HL-60/S4 treated with phorbol 12-myristate 13-acetate at 8.2 ng/mL for 4 days and 3 days (cell line): ENCODE results near the gene NNMT.
"Not testable (repeated sequence)": the region's sequence is repeated elsewhere in the genome, so short reads cannot be mapped to it uniquely, and the experiment has no call there.

Experiments
- in situ Hi-C: fragments of 300-500 bp; cut with MboI; formaldehyde crosslinking; loops from 2 replicates; pipeline ENCODE4 v1.15.0; 2022; ENCODE audit warnings: low sequenced_read_pairs

Gene NNMT

DNA sequence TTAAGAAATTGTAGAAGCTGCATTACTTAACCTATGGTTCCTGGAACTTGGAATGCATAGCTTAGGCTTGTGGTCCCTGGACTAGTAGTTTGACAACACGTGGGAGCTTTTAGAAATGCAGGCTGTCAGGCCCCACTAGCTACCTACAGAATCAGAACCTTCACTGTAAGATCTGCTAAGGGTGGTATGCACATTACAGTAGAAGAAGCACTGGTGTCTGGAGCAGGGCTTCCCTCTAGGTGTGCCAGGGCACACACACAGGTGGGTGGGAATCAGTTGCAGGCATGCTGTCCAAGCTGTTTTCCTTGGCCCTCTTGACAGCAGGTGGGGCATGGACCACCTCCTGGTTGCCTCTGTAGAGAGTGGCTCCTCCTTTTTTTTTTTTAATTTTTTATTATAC, 8.8 kb downstream of the NNMT start:
- in situ Hi-C loops: no loop called here

DNA sequence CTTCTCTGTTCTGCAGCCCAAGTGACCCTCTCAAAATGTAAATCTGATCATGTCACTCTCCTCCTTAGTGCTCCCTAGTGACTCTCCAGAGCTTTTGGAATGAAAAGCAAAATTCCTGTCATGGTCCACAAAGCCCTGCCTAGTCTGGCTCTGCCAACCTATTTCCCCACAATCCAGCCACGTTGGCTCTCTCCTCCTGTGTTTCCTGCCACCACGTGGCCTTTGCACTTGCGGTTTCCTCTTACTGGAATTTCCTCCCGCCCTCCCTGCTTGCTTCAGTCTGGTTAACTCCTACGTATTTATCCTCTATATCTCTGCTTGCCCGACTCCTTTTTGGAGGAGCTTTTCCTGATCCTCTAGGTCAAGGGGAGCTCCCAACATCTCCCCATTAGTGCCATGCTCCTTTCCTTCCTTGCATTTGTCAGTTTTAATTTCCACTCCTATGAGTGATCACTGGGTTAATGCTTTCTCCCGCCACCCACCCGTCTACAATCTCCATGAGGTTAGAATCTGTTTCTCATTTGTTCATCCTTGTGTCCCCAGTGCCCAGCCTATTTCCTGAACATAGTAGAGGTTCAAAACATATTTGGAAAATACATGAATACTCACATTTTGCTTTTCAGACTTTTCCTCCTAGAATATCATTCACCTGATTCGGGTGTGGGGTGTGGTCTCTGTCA, 11.5 kb downstream of the NNMT start:
- in situ Hi-C loops: no loop called here

DNA sequence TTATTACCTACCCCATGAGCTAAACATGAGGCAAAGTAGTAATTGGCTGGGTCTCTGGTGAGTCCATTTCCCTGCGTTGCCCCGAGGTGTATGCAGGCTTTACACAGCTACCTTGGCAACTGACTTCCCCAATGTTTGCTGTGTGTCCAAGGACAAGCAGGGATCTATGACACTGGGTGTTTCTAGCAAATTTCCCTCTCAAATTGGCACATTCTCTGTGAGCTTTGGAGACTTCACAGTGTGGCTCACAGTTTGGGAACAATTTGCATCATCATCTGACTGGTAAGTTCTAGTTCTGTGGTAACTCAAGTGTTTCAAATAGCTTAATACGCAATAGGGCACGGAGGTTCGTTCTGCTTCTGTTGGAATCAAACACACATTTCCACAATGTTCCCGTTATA, 12.5 kb downstream of the NNMT start:
- in situ Hi-C loops: no loop called here

DNA sequence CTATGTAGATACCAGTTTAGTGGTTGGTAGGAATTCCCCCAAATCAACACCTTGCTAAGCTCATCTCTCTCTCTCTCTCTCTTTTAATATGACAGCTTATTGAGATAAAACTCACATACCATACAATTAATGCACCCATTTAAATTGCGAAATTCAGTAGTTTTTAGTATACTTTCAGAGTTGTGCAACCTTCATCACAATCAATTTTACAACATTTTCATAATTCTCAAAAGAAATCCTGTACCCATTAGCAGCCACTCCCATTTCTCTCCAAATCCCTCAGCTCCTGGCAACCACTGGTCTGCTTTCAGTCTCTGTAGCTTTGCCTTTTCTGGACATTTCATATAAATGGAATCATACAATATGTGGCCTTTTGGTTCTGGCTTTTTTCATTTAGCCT, 13.3 kb downstream of the NNMT start:
- in situ Hi-C loops: no loop called here

DNA sequence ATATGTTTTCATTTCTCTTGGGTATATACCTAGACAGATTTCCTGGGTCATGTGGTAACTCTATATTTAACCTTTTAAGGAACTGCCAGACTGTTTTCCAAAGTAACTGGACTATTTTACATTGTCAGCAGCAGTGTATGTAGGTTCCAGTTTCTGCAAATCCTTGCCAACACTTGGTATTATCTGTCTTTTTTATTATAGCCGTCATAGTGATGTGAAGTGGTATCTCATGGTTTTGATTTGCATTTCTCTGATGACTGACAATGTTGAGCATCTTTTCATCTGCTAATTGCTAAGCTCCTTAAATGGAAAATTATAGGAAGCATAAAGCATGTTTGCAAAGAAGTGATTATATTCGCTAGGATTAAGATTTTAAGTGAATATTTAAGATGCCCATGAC, 13.9 kb downstream of the NNMT start:
- in situ Hi-C loops: no loop called here

DNA sequence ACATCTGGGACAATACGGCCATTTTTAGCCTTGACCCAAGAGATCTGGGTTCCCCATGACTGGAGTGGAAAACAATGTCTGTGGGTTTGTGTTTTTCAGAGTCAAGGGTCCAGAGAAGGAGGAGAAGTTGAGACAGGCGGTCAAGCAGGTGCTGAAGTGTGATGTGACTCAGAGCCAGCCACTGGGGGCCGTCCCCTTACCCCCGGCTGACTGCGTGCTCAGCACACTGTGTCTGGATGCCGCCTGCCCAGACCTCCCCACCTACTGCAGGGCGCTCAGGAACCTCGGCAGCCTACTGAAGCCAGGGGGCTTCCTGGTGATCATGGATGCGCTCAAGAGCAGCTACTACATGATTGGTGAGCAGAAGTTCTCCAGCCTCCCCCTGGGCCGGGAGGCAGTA, 15.7 kb downstream of the NNMT start:
- in situ Hi-C loops: no loop called here

DNA sequence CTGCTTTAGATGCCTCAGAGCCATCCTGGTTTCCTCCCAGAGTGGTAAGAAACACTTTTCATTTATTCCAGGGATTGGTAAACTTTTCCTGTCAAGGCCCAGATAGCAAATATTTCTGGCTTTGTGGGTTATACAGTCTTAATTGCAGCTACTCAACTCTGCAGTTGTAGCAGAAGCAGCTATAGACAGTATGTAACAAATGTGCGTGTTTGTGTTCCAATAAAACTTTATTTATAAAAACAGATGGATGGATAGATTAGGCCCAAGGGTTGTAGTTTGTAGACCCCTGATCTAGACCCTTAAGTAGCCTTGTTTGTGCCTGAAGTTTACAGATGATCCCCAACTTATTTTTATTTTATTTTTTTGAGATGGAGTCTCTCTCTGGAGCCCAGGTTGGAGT, 17.9 kb downstream of the NNMT start:
- in situ Hi-C loops: no loop called here

DNA sequence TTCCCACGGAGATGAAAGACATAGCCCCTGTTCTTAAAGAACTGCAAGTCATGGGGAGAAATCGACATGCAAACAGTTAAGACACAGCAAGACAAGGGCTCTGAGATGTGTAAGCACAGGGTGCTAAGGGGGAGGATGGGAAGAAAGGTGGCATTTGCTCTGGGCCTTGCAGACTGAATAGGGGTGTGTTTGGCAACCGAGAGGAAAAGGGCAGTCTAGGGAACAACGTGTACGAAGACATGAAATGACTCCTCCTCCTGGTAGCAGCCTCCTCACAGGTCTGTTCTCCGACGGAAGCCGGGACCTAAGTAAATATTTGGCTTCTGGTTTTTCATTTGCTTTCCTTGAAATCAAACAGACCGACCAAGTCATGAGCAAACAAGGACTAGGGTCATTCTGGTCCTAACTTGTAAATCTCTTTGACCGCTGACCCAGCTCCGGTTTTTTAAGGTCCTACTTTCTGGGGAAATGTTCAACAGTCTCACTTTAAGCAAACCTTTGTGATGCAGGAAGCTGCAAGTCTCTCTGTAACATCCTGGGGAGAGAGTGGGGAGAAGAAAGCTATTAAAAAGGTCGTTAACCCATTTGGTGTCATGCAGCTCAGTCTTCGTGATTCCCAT, 19.7 kb downstream of the NNMT start:
- in situ Hi-C loops: no loop called here

DNA sequence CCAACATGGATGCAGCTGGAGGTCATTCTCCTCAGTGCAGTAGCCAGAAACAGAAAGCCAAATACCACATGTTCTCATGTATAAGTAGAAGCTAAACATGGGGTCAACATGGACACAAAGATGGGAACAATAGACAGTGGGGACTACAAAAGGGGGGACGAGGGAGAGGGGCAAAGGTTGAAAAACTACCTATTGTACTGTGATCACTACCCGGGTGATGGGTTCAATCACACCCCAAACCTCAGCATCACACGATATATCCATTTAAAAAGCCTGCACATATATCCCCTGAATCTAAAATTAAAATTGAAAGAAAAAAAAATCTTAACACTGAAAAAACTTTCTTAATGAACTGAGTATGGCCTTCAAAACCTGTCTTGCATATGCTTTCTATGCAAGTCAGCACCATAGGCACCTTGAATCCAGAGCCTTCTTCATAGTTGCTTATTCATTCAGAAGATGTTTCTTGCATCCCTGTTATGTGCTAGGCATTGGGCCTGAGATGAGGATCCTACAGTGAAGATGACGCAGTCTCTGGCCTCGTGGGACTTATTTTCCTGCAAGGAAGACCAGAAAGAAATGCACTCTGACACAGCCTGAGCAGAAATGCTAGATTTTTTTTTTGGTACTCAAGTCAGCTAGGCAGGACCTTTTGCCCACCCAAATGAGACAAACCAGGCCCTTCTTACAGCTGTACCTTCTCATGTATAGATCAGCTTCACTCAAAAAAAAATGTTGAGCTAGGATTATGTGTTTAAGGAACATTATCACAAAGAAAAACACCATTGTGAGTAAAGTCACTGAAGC, 21.0 kb downstream of the NNMT start:
- in situ Hi-C loops: no loop called here

DNA sequence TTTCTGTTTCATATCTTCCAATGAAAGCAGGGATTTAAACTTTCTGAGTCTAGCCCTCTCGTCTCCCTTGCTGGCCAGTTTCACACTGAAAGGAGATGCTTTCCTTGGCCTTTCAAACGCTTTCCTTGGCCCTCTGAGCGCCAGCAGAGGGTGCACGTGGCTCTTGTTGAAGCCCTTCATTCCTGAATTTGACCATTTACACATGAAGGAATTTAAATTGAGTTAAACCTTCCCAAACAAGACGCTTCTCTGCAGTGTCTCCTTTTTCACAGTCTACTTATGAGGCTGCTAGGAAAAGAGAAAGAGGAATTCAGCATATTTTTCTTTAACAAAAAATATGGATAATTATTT, 21.6 kb downstream of the NNMT start:
- in situ Hi-C loops: no loop called here

DNA sequence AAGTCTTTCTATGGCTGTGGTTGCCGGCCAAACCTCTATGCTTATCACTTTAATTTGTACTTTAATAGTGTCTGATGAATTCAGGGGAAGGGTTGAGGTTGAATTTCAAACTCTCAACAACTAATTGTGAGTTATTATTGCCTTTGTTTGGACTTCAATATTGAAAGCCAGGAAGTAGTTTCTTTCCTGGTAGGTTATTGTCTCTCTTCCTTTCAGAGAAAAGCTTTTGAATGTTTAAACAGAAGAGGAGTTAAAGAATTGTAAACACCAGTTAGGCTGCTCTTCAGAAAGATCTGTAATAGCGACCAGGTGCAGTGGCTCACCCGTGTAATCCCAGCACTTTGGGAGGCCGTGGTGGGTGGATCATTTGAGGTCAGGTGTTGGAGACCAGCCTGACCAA, 22.2 kb downstream of the NNMT start:
- in situ Hi-C loops: no loop called here

DNA sequence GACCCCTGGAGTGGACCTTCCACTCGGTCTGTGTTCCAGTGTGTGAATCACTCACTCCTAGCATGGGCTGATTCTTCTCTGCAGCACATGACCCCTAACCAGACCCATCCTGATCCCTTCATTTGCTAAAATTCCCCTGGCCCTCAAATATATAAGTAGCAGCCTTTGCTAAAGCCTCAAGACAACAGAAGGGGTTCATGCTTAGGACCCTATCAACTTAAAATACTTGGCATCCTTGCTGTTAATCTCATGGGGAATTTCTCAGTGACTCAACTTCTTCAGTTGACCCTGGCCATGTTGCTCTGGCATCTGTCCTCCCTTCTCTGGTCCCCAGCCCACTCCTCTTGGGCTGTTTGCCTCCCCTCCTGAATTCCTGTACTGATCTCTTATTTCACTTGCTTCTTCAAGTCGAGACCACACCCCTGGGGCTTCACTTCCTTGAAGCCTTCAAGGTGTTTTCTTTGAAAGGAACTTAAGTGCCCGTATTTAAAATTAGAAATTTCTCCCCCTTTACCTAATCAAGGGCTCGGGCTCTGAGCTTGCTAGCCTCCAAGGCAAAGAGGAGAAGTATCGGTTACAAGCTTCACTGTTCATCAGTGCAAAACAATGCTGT, 23.6 kb downstream of the NNMT start:
- in situ Hi-C loops: no loop called here

DNA sequence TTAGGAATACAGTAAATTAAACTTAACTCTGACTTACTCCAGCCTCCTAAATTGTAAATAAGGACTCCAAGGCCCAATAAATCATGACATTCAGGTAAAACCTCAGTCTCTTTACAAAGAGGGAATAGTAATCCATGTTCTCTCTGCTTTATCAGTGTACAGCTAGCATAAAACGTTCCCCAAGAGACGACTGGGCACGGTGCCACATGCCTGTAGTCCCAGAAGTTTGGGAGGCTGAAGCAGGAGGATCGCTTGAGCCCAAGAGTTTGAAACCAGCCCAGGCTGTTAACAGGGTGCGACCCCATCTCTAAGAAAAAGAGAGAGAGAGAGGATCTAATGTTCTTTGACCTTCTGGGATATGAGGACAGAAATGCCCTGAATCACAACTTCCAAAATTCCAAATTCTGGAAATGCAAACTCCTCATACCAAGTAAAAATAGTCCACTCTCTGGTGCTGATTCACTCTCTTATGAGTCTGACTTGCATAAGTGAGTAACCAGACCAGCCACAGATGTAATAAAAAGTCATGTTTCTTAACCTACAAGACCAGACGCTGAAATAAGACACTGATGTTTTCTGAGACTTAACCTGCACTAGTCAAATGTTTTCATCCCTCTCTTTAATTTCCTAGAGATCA, 25.5 kb downstream of the NNMT start:
- in situ Hi-C loops: no loop called here

DNA sequence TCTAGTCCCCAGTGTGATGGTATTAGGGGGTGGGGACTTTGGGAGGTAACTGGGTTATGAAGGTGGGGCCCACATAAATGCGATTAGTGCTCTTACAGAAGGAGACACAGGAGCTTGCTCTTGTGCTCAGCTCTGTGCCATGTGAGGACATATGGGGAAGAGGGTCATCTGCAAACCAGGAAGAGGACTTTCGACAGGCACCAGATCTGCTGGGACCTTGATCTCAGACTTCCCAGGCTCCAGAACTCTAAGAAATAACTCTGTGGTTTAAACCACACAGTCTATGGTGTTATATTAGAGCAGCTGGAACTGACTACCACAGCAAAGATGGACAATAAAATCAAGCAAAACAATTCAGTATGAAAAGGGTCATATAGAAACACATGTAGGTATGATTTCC, 26.7 kb downstream of the NNMT start:
- in situ Hi-C loops: no loop called here

DNA sequence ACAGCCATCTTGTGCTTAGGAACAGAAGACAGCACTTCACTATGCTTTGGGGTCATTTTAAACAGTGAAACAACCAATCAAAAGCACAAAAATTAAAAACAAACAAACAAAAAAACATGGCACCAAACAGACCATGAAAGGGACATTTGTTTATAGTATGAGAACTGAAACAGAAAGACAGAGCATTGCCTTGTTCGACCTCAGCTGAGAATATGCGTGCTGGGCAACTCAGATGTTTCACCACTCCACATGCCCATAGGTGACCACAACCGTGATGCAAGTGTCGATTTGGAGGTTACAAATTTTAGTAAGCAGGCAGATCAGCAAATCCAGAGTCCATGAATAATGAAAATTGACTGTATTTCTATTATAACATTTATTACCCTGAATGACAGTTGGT, 30.0 kb downstream of the NNMT start:
- in situ Hi-C loops: no loop called here

DNA sequence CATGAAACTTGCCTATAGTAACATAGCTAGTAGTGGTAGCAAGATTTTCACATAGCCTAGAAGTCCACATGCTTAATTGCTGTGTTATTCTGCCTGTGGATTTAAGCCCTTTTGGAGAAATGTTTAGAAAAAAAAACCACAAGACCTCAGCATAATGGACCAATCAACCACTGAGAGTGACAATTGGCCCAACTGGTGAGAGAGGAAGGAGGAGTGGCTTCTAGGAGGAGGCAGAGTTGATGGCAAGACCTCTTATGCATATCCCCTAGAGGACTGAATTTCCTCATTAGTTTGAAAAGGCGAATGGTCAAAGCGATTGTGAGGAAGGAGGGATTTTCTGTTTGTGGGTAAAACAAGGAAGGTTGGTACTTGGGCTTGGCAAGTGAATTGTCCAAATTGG, 30.6 kb downstream of the NNMT start:
- in situ Hi-C loops: no loop called here

DNA sequence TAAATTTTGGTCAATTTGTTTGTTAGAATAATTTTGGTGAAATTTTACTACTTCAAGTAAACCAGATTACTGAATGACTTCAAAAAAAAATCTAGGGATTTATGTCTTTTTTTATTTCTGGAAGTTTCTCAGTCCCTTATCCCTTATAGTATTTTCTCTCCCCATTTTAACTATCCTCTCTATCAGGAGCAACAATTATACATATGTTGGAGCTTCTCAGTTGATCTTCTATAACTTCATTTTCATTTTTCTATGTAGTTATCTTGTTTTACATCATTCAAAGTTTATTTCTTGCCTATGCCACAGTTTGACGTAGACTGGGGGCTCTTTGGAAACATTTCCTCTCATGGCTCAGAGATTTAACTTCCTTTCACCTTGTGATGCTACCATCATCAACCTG, 34.2 kb downstream of the NNMT start:
- in situ Hi-C loops: no loop called here

DNA sequence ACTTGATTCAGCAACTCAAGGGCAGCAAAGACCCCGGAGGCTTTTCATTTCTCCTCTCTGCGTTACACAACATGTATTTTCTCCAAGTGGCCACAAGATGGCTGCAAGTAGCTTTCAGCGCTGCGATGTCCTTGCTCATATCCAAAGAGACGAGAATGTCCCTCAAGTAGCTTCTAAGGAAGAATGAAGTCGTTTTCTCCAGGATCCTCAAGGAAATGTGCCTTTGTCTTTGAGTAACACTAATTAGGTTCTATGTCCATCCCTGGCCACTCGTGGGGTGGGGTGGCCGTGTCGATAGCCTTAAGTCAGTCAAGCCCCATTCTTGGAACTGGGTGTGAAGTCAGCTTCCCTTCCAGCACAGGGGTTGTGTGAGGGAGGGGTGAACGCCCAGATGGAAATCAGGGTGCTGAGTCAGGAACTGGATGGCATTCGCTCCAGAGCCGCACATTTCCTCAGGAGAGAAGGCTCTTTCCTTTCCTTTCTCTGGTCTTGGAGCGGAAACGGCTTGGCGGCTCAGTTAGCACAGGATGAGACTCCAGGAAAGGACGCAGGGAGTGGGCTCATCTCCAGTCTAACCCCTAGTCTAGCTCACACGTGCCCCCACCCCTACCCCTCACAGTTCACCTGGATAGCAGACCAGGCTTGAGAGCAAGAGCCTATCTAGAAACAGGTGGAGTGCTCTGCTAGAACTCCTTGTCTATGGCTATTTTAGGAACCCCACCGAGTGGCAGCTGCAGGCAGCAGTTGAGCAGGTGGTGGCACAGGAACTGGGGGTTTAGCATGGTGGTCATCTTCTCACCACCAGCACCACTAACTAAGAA, 44.3 kb downstream of the NNMT start:
- in situ Hi-C loops: no loop called here

DNA sequence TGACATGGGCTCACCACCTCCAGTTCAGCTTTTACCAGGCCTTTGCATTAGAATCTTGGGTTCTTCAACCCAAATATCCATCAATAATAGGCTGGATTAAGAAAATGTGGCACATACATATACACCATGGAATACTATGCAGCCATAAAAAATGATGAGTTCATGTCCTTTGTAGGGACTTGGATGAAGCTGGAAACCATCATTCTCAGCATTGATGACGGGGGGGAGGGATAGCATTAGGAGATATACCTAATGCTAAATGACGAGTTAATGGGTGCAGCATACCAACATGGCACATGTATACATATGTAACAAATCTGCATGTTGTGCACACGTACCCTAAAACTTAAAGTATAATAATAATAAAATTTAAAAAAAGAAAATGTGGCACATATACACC, 45.5 kb downstream of the NNMT start:
- in situ Hi-C loops: not testable (repeated sequence)

DNA sequence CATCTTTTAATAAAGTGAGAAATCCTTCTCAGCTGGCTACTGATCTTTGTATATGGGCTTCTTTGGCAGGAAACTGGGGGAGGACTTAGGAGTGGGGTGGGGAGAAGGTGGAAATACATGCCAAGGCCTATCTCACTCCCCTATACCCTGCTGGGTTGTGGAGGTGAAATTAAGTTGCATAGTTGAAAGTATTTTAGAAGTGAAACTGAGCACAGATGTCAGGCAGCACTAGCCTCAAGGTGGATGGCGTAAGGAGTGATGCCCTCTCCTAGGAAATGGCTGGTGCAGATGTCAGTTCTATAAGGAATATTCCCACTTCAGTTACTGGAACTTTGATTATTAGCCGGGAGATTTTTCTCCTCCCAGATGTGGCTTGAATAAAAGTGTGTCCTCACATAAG, 46.3 kb downstream of the NNMT start:
- in situ Hi-C loops: no loop called here

DNA sequence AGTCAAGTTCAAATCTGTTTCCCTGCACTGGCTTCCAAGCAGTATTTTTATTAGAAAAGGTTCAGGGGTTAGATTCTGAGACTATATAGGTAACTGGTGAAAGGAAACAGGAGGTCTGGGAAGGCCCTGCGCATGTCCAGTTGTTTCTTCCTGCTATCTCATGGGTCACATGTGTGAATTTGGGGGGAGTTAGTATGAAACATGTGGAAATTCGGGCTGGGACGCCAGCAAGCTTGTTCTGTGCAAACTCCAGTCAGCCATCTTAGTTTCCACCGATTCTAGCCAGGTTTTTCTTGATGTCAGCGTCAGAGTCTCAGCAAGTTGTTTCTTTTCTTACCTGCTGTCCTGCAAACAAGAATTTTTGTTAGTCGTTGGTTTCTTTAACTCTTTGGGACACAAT, 46.8 kb downstream of the NNMT start:
- in situ Hi-C loops: no loop called here
